Esophagus squamous epithelium (tissue), 4 donors: ENCODE data around the gene TNFRSF12A.

ENCODE experiments used
- CTCF ChIP-seq, 6 experiments: fragments of 450-650 bp in 4 of 6; fragments of 200-600 bp in 2 of 6; sonication (generic) in 2 of 6; IDR thresholded peaks; one replicate each; pipeline ENCODE4 v1.5.1; 2016 to 2019; ENCODE audit warnings: antibody characterized with exemption in 6 of 6, mild to moderate bottlenecking in 4 of 6, moderate library complexity in 4 of 6
- POLR2A ChIP-seq, 4 donors: fragments of 450-650 bp; IDR thresholded peaks; one replicate each; pipeline ENCODE4 v1.6.1; 2017; ENCODE audit warnings: antibody characterized with exemption in 4 of 4, mild to moderate bottlenecking in 4 of 4, moderate library complexity in 3 of 4

DNA sequence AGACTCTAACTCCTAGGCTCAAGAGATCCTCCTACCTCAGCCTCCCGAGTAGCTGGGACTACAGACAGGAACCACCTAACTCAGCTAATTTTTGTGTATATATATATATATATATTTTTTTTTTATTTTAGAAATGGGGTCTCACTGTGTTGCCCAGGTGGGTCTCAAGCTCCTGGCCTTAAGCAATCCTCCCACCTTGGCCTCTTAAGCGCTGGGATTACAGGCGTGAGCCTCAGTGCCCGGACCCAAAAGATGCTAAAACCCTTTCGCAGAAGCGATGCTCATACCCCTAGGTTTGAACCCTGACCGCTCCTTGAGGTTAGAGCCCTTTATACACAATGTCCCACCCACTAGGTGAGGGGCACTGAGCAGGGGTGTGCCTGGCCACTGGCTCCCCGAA, 9.7 kb upstream of the TNFRSF12A start:
- TF ChIP-seq CTCF (IDR thresholded peaks at IDR 0.05): no peak
- no peak for TF ChIP-seq POLR2A (IDR thresholded peaks at IDR 0.05)
